Stimulated activated CD4-positive, alpha-beta T cell treated with anti-CD3 and anti-CD28 coated beads, Interleukin-1b, Interleukin-23, amount 100 ng/mL, for 24 hours (primary cell): ENCODE data around the gene UBAC2.
"Not testable (repeated sequence)": the region's sequence is repeated elsewhere in the genome, so short reads cannot be mapped to it uniquely, and the experiment has no call there.

Experiments used
- DNase-seq, 4 experiments: peaks; one replicate each; pipeline ENCODE4 v3.0.0-alpha.2; 2020; ENCODE audit warnings: low read depth in 4 of 4, low spot score in 1 of 4

UBAC2 gene

DNA sequence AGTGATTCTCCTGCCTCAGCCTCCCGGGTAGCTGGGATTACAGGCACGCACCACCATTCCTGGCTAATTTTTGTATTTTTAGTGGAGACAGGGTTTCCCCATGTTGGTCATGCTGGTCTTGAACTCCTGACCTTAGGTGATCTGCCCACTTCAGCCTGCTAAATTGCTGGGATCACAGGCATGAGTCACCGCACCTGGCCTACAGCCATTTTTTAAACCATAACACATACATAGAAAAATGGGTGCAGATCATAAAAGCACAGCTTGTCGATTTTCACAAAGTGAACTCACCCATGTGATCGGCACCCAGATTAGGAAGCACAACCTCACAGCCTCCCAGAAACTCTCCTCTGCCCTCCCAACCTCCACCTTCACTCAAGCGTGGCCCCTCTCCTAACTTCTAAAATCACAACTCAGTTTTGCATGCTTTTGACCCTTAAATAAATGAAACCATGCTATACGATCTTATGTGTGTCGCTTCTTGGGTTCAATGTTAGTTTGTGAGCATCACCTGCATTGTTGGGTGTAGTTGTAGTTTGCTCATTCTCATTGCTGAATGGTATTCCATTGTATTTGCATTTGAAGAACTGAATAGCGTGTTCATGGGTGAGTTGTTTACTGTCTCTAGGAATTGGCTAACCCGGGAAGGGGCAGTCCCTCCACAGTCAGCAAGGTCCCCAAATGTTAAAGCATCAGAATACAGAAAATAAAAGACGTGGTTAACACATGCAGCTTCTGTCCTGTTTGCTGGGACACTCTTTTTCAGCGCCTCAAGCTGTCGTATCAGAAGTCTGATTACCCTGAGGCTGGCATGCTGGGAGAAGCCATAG lies 210.2 kb downstream of the UBAC2 start:
- not testable (repeated sequence) for DNase-seq

- no peak for DNase-seq
Measured at GRCh38 chr13:99412856-99413255, 212.2 kb downstream of the UBAC2 start.

DNA sequence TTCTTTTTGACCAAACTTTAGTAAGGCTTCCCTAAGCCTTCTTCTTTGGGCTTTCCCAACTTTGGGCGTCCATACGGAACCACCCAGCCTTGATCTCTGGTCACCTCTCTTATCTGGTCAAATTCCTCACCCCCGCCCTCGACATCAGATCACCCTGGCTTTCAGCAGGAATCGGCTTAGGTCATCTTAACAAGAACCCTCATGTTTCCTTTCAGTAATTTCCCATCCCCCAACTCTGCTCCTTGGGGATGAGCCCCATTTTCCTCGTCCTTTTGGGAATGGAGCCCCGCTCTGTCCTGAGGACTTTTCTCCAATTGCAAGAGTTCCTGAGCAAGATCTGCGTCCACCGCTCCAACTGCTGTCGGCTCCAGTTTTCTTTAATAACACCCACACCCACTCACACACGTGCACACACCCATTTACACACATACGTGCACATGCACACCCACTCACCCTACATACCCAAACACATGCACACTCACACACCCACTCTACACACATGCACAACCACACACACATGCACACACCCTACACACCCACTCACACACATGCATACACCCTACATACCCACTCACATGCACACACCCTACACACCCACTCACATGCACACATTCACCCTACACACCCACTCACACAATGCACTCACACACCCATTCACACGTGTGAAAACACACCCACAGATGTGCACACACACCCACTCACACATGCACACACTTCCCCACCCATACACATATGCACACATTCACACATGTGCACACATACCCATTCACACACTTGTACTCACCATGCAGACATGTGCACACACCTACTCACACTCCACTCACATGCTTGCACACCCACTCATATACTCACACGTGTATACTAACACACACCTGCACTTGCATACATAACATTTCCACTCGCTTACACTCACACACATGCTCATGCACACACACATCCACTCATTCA lies 213.7 kb downstream of the UBAC2 start:
- DNase-seq: no peak

- no peak for DNase-seq
Measured at GRCh38 chr13:99415014-99415650, 214.5 kb downstream of the UBAC2 start.

GRCh38 chr13:99415851-99416331 lies 215.2 kb downstream of the UBAC2 start:
- DNase-seq: peak in 1 of 4 experiments; percentile 41

GRCh38 chr13:99416411-99417121 lies 215.9 kb downstream of the UBAC2 start:
- no peak for DNase-seq

DNA sequence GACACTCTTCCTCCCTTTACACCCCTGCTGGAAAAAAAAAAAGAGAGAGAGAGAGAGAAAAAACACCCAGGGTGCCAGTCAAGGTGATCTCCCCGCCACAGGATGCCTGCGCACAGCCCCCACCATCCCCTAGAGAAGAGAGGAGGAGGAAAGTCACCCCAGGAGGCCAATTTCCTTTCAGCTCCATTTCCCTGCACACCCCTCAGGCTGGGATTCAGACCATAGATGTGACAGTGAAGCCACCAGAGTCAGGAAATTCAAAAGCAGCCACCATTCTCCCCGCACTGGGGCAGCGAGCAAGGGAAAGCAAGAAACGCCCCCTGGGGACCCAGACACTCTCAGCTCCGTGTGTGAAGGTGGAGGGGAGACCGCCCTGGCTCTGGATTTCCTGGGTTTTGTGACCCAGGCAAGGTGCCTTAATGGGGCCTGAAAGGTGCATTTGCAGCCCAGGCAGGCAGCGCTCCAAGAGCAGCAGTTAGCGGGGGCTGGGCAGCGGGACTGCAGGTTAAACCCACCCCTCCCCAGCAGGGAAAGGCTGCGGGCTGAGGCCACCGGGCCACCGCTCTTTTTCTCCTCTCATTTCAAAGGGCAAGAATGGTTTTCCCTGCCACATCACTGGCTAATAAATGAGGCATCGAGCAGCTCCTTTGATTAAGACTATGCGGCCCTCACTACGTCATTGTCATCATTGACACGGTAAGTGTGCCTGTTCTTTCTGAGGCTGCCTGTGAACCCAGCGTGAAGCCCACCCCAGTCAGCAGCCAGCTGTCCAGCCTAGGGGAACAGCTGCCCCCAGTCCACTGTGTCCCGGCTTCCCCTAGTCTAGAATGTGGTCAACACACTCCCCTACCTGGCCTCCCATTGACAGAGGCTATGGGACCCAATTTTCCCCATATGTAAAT lies 216.8 kb downstream of the UBAC2 start:
- DNase-seq: no peak

DNA sequence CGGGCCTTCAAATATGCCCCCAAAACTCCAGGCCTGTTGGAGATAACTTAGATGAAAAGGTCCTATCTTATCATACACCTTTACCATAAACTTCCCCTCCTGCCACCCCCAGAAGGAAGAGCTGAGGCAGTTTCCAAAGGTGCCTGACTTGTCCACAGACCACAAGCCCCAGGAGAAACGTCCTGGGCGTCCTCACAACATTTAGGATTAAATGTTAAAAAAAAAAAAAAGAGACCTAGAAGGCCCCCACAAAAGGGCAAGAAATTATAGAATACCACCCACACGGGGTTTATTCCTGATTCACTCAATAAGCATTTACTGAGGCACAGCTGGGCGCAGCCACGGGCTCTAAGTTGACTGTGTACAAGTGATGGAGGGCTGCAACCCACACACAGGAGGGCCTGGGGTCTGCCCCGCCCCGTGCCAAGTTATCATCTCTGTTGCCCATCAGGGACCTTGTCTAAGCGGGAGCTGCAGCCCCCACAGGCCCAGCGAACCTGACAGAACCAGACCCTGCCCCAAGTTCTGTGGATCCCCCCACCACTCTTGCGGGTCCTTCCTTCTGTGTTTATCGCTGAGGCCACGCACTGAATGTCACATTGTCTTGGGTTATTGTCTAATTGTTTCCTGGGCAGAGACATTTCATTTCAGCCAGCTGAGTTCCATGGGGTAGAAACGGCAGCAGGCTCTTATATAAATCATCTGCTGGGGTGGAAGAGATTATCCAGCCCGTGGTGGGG lies 217.6 kb downstream of the UBAC2 start:
- DNase-seq: no peak

DNA sequence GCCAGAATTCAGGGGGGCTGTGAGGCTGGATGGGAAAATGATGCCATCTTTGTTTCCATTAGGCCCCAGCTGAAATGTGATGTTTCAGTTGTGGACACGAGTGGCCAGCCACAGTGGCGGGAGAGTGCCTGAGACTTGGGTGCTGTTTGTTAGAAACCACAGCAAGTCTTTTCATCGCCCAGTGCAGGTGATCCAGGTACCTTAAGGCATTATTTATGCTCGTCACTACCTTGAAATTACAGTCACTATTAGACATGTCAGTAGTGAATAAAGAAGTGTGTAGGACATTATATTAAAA lies 218.1 kb downstream of the UBAC2 start:
- no peak for DNase-seq

GRCh38 chr13:99419591-99420243 lies 219.1 kb downstream of the UBAC2 start:
- no peak for DNase-seq

DNA sequence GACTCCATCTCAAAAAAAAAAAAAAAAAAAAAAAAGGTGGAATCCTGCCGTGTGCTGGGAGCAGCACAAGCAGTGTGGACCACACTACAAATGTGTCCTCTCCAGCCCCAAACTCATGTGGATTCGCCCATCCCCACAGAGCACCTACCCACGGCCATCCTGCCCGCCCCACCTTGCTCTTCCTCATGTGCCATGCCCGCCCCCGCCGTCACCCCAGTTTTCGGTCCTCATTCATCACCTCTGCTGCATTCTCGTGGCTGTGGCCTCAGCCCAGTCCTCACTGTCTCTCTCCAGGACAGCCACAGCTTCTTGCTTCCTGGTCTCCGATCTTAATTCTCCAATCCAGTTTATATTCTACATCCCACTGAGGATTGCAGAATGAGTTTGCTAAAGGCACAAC lies 220.6 kb downstream of the UBAC2 start:
- no peak for DNase-seq

DNA sequence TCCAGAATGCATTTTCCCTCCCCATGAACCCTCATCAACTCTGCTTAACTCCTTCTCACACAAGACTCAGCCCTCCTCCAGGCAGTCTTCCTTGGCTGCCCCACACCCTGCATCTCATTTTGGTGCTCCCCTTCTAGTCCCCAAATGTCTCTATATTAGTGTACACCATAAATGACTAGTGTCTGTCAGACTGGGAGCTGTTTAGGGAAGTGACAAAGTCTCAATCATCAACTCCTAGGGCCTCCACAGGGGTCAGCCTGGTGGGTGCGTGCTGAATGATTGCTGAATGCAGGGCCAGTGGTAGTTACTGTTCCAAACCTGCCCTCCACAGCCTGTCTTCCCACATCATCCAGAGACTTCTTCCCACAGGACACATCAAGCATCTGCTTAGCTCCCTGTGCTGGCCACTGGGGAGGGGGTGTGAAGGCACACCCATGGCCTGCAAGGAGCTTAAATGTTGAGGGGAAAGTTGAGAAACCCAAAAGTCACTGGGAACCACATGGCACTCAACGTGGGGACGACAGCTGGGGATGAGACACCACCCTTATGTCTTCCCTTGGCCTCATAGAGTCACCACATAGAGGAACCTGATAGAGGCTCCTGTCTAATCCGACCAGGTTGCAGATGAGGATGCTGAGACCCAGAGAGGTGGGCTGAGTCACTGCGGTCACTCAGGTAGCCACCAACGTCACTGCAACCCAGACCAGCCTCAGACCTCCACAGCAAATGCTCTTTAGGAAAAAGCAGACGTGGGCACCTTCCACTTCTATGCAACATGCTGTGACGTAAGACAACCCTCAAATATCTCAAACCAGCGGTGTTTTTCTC lies 221.3 kb downstream of the UBAC2 start:
- DNase-seq: no peak

- DNase-seq: no peak
Measured at GRCh38 chr13:99422586-99423220, 222.0 kb downstream of the UBAC2 start.

DNA sequence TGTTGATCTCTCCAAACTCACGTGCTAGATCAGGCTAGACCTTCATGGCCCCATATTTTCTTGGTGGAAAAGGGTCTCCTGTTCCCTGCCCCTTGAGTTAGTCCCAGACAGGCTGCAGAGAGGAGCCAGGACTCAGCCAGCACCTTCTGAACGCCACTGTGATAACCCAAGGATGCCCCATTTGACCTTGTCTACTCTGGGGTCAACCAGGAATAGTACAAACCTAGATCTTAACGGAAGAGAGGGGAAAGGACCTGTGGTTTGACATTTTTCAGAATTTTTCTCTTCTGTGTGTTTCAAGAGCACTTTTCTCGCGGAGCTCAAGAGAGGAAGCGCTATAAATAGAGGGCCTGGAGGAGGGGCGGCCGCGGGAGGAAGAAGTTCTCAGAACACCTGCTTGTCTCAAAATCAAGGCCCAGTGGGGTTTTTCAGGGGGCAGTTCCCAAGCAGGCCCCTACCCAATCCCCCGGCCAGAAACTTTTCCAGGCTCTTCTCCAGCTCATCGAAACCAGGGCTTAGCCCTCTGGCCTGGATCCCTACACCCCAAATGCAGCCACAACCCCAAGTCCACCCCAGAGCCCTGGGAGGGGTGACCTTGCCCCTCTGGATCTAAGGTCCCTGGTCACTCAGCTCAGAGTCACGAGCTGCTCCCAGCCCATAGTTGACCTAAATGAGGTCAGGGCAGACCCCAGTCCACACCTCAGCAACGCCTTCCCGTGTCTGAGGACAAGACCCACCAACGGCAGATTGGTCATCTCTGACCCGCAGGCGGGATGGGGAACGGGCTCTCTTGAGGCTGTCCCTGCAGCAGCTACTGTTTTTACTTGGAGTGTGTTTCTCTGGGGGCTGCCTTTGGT lies 225.1 kb downstream of the UBAC2 start:
- DNase-seq: no peak

DNA sequence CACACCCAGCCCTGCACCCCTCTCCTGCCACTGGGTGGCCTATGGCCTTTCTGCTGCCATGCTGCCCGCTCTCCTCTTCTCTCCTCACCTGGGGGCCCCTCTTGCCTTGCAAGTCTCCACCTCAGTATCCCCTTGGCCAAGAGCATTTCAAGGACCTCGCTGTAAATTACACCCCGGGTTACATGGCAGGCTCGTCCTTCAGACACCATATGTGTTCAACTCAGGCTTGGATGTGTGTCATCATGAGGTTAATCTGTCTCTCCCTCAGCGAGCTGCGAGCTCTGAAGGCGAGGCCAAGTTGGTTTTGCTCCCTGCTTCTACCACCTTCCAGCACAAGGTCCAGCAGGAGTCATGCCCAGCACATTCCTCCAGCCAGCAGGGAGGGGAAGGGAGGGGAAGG lies 225.8 kb downstream of the UBAC2 start:
- no peak for DNase-seq

DNA sequence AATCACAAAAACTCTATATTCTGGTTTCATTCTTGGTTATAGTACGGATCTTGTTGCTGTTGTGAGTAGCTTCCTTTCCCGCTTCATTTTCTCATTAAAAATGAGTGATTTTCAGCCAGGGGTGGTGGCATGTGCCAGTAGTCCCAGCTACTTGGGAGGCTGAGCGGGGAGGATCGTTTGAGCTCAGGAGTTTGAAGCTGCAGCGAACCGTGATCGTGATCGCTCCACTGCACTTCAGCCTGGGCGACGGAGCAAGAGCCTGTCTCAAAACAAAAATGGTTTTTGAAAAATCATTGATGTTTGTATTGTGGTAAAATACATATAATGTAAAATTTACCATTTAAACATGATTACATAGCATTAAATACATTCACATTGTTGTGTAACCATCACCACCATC lies 229.0 kb downstream of the UBAC2 start:
- no peak for DNase-seq
